GM12801 (cell line): ENCODE measurements around the gene TUBB4A.

Source experiments
- CTCF ChIP-seq: IDR thresholded peaks from one replicate; pipeline ENCODE4 v1.5.1; 2011; ENCODE audit warnings: control low read depth; ENCODE audit not compliant: insufficient read length; ENCODE audit errors: extremely low read depth

The TUBB4A gene

GRCh38 chr19:6448045-6448444, 54.1 kb downstream of the TUBB4A start:
- no peak for TF ChIP-seq CTCF

- TF ChIP-seq CTCF: no peak
Measured at GRCh38 chr19:6446452-6446851, 55.7 kb downstream of the TUBB4A start.
